RWPE2 (cell line): ENCODE data around the gene PUSL1.
A peak's percentile ranks its signal among the peaks of the same experiment; 100 is the strongest.
"Not testable (repeated sequence)": the region's sequence is repeated elsewhere in the genome, so short reads cannot be mapped to it uniquely, and the experiment has no call there.

Source experiments
- ATAC-seq: fragments of 200-7000 bp; cut with Tn5 transposase; 3 replicates; pipeline ENCODE4 v1.9.1; 2021; ENCODE audit warnings: low read depth
- DNase-seq: peaks from one replicate; pipeline ENCODE4 v3.0.0-alpha.2; 2020; ENCODE audit warnings: low spot score
- H3K27ac ChIP-seq: fragments of 450-650 bp; 2 replicates; pipeline ENCODE4 v1.5.1; 2017; ENCODE audit warnings: mild to moderate bottlenecking; ENCODE audit not compliant: poor library complexity, severe bottlenecking
- H3K27me3 ChIP-seq: fragments of 250-450 bp; sonication (Bioruptor Pico); 2 replicates; pipeline ENCODE4 v1.5.1; 2021; ENCODE audit warnings: mild to moderate bottlenecking, moderate library complexity; ENCODE audit not compliant: insufficient read depth, poor library complexity, severe bottlenecking
- H3K36me3 ChIP-seq: fragments of 250-450 bp; sonication (Bioruptor Pico); 2 replicates; pipeline ENCODE4 v1.5.1; 2020; ENCODE audit warnings: low read depth, mild to moderate bottlenecking, moderate library complexity
- H3K4me1 ChIP-seq: fragments of 250-450 bp; sonication (Bioruptor Pico); 2 replicates; pipeline ENCODE4 v1.5.1; 2021; ENCODE audit warnings: mild to moderate bottlenecking, moderate library complexity; ENCODE audit not compliant: insufficient read depth, poor library complexity, severe bottlenecking
- H3K4me3 ChIP-seq: fragments of 250-450 bp; sonication (Bioruptor Pico); 2 replicates; pipeline ENCODE4 v1.5.1; 2021; ENCODE audit warnings: mild to moderate bottlenecking, moderate library complexity; ENCODE audit not compliant: severe bottlenecking
- H3K9me3 ChIP-seq: fragments of 250-450 bp; sonication (Bioruptor Pico); 2 replicates; pipeline ENCODE4 v1.5.1; 2021; ENCODE audit warnings: mild to moderate bottlenecking, moderate library complexity; ENCODE audit not compliant: severe bottlenecking
- TF ChIP-seq, protein P1 (sequence below): fragments of 450-650 bp; IDR thresholded peaks from one replicate; pipeline ENCODE4 v1.5.1; 2017; ENCODE audit warnings: mild to moderate bottlenecking, moderate library complexity; ENCODE audit not compliant: poor library complexity, severe bottlenecking

Gene PUSL1

DNA sequence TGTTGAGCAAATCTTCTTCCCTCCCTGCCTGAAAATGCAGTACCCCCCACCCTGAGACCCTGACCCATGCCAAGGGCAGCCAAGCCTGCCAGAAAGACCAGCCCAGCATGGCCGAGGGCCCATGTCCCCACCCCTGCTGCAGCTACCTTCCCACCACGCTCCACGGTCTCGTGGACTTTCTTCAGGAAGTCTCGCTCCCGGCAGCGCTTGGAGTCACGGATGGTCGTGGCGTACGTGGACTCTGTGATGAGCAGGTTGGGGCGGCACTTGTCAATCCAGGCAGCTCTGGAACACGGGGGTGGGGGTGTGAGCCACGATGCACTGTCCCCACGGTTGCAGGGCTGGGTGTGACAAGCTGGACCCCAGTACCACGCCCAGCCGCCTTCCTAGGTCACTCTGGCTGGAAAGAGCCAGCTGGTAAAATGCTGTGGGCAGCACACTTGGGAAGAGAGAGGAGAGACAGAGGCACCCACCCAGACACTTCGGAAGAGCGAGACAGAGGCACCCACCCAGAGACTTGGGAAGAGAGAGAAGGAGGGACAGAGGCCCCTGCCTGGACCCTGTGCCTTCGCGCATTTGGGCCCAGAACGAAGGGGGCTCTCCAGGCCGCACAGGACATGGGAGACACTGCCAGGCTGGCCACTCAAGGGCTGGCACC lies 6.4 kb downstream of the PUSL1 start:
- Histone ChIP-seq H3K4me3 (no peak overlapping the region), H3K36me3 (peaks cover 85% of the 10 kb centered on the region), H3K27ac (no peak overlapping the region), H3K9me3 (no peaks in the 10 kb centered on the region), H3K4me1 (peaks cover 6% of the 10 kb centered on the region), H3K27me3 (no peaks in the 10 kb centered on the region)
- DNase-seq (no peak), ATAC-seq (no peak)
- TF ChIP-seq, protein P1, sequence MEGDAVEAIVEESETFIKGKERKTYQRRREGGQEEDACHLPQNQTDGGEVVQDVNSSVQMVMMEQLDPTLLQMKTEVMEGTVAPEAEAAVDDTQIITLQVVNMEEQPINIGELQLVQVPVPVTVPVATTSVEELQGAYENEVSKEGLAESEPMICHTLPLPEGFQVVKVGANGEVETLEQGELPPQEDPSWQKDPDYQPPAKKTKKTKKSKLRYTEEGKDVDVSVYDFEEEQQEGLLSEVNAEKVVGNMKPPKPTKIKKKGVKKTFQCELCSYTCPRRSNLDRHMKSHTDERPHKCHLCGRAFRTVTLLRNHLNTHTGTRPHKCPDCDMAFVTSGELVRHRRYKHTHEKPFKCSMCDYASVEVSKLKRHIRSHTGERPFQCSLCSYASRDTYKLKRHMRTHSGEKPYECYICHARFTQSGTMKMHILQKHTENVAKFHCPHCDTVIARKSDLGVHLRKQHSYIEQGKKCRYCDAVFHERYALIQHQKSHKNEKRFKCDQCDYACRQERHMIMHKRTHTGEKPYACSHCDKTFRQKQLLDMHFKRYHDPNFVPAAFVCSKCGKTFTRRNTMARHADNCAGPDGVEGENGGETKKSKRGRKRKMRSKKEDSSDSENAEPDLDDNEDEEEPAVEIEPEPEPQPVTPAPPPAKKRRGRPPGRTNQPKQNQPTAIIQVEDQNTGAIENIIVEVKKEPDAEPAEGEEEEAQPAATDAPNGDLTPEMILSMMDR: no peak

- ATAC-seq: no peak
- Histone ChIP-seq H3K4me1 (peaks cover 6% of the 10 kb centered on the region), H3K4me3 (no peak overlapping the region), H3K27ac (no peak overlapping the region), H3K9me3 (no peaks in the 10 kb centered on the region), H3K27me3 (no peaks in the 10 kb centered on the region), H3K36me3 (peaks cover 85% of the 10 kb centered on the region)
- DNase-seq: no peak
- TF ChIP-seq, protein P1: no peak
These were observed 7.1 kb downstream of the PUSL1 start for GRCh38 chr1:1315435-1315954.

DNA sequence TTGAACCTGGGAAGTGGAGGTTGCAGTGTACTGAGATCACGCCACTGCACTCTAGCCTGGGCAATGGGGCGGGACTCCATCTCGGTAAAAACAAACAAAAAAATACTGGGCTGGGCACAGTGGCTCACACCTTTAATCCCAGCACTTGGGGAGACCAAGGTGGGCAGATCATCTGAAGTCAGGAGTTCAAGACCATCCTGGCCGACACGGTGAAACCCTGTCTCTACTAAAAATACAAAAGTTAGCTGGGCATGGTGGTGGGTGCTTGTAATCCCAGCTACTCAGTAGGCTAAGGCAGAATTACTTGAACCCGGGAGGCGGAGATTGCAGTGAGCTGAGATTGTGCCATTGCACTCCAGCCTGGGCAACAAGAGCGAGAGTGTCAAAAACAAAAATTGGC lies 7.8 kb downstream of the PUSL1 start:
- ATAC-seq, H3K4me1 ChIP-seq, DNase-seq, H3K9me3 ChIP-seq, H3K4me3 ChIP-seq, H3K27ac ChIP-seq, H3K27me3 ChIP-seq: not testable (repeated sequence)
- H3K36me3 ChIP-seq: peaks cover 83% of the 10 kb centered on the region

DNA sequence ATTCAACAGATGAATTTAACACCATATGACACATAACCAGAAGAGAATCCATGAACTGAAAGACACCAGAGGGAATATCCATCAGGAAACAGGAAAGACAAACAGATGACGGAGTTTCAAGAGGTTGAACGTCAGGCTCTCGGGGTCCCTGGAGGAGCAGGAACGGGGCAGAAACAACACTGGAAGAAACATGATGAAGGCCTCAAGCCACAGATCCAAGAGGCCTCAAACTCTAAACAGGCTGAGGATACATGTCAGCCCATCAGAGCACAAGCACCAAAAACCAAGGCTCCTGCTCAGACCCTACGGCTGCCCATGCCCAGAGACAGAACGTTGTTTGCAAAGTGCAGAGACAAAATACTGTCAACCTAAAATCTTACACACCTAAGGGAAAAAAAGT lies 9.0 kb downstream of the PUSL1 start:
- Histone ChIP-seq H3K27me3 (no peaks in the 10 kb centered on the region), H3K4me3 (no peak overlapping the region), H3K4me1 (peaks cover 6% of the 10 kb centered on the region), H3K9me3 (no peaks in the 10 kb centered on the region), H3K27ac (peak overlapping the region; percentile 46), H3K36me3 (peaks cover 79% of the 10 kb centered on the region)
- DNase-seq: no peak
- TF ChIP-seq, protein P1: no peak
- no peak for ATAC-seq

DNA sequence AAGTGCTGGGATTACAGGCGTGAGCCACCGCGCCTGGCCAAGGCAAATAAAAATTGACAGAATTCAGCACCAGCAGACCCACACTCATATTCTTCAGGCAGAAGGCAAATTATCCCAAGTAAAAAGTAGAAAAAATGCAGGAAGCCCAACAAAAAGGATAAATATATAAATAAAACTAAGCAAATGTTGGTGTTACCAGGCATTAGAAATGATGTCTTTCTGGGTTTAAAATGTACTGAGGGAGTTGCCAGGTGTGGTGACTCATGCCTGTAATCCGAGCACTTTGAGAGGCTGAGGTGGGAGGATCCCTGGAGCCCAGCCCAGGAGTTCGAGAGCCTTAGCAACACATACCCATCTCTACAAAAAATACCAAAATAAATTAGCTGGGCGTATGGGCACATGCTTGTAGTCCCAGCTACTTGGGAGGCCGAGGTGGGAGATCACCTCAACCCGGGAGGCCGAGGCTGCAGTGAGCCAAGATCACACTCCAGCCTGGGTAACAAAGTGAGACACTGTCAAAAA lies 9.8 kb downstream of the PUSL1 start:
- H3K9me3 ChIP-seq: no peaks in the 10 kb centered on the region
- H3K4me3 ChIP-seq: no peak overlapping the region
- H3K36me3 ChIP-seq: peaks cover 71% of the 10 kb centered on the region
- ATAC-seq: peak; percentile 90
- TF ChIP-seq, protein P1: no peak
- peak overlapping the region; percentile 46 for H3K27ac ChIP-seq
- no peaks in the 10 kb centered on the region for H3K27me3 ChIP-seq
- no peak for DNase-seq
- H3K4me1 ChIP-seq: peaks cover 6% of the 10 kb centered on the region
